GM12878 (cell line): Measurements from ENCODE around the gene GABPB2. TPM values are rescaled to one million over a fixed set of nuclear protein-coding genes. Genes with fewer than 3 reads are reported as not detected.

ENCODE experiments used
- ATAC-seq: fragments of 200-7000 bp; cut with Tn5 transposase; 3 replicates; pipeline ENCODE4 v1.9.1; 2020; ENCODE audit warnings: mild to moderate bottlenecking, moderate library complexity
- BruUV-seq: library from RNA; stranded (reverse); fragments of 400-500 nt; replicated peaks from 2 replicates; lab custom pipeline; 2021; lab: Mats Ljungman, UMichigan
- CTCF ChIA-PET: fragments of 300-600 bp; sonication (Branson Sonifier 250); formaldehyde crosslinking; extraction: SDS; loops from one replicate; lab custom pipeline; 2021; ENCODE audit warnings: inconsistent platforms; lab: Yijun Ruan, JAX
- POLR2A ChIA-PET: fragments of 350-600 bp; formaldehyde crosslinking; extraction: SDS; loops from one replicate; lab custom pipeline; 2021; ENCODE audit warnings: inconsistent platforms; lab: Charles Lee
- RAD21 ChIA-PET: fragments of 300-600 bp; sonication (Branson Sonifier 250); formaldehyde crosslinking; loops from one replicate; lab custom pipeline; 2023; ENCODE audit warnings: antibody characterized with exemption; ENCODE audit not compliant: unreplicated experiment; lab: Charles Lee
- SMC1A ChIA-PET: fragments of 300-600 bp; sonication (Branson Sonifier 250); formaldehyde crosslinking; loops from one replicate; lab custom pipeline; 2023; ENCODE audit not compliant: unreplicated experiment, uncharacterized antibody; lab: Charles Lee
- DNase-seq: peaks from one replicate; pipeline ENCODE4 v3.0.0-alpha.2; 2011; ENCODE audit warnings: low read depth, low spot score
- FAIRE-seq: peaks from 3 replicates; lab custom pipeline; 2011; peaks lifted over from hg19 to GRCh38; lab: Jason Lieb, UNC
- H2AFZ ChIP-seq: 2 replicates; pipeline ENCODE4 v1.6.0; 2011; ENCODE audit warnings: low read depth, low read length, control low read depth; ENCODE audit not compliant: control insufficient read depth
- H3K27ac ChIP-seq: 2 replicates; pipeline ENCODE4 v1.5.1; 2011; ENCODE audit warnings: control low read depth; ENCODE audit not compliant: control insufficient read depth, insufficient read depth
- H3K27me3 ChIP-seq, 2 experiments: replicated peaks in 1 of 2; 2 replicates each; pipeline versions ENCODE4 v1.6.0 to v1.6.1; 2011; ENCODE audit warnings: low read length in 1 of 2; ENCODE audit not compliant: control insufficient read depth in 2 of 2, insufficient read depth in 2 of 2
- H3K36me3 ChIP-seq, 2 experiments: 2 replicates each; pipeline ENCODE4 v1.5.1; 2011; ENCODE audit warnings: low read length in 1 of 2; ENCODE audit not compliant: control insufficient read depth in 2 of 2, insufficient read depth in 2 of 2
- H3K4me1 ChIP-seq: 2 replicates; pipeline ENCODE4 v1.6.1; 2011; ENCODE audit warnings: mild to moderate bottlenecking, low read length, moderate library complexity, mixed read lengths; ENCODE audit not compliant: control insufficient read depth, insufficient read depth
- H3K4me2 ChIP-seq: 2 replicates; pipeline ENCODE4 v1.6.0; 2011; ENCODE audit warnings: control low read depth; ENCODE audit not compliant: control insufficient read depth, insufficient read depth
- H3K4me3 ChIP-seq: fragments of 200-600 bp; sonication (generic); 2 replicates; pipeline ENCODE4 v1.5.1; 2016
- H3K79me2 ChIP-seq: 2 replicates; pipeline ENCODE4 v1.6.0; 2011; ENCODE audit warnings: low read length; ENCODE audit not compliant: control insufficient read depth, insufficient read depth
- H3K9ac ChIP-seq: 2 replicates; pipeline ENCODE4 v1.8.0; 2011; ENCODE audit warnings: low read length, control low read depth, mixed read lengths; ENCODE audit not compliant: control insufficient read depth, insufficient read depth
- H3K9me3 ChIP-seq: replicated peaks from 3 replicates; pipeline ENCODE4 v1.5.1; 2011; ENCODE audit warnings: mild to moderate bottlenecking, low read length; ENCODE audit not compliant: control insufficient read depth, insufficient read depth
- H4K20me1 ChIP-seq: 2 replicates; pipeline ENCODE4 v1.6.0; 2011; ENCODE audit not compliant: control insufficient read depth, insufficient read depth
- HDGF ChIP-seq: fragments of 450-650 bp; IDR thresholded peaks from 2 replicates; pipeline ENCODE4 v1.6.1; 2016; ENCODE audit warnings: antibody characterized with exemption
- NRF1 ChIP-seq: conservative IDR thresholded peaks from 2 replicates; pipeline ENCODE4 v1.6.1; 2011; ENCODE audit warnings: mild to moderate bottlenecking, low read depth, low read length, improper control_type of control experiment
- WGBS: methylation state at CpG from one replicate; pipeline ENCODE4 v1.1.6; 2016; ENCODE audit warnings: low lambda C conversion rate; ENCODE audit not compliant: insufficient replicate concordance, insufficient coverage; ENCODE audit errors: missing lambda C conversion rate; 5-methylcytosine and 5-hydroxymethylcytosine counted together
- in situ Hi-C: fragments of 300-500 bp; cut with MboI; formaldehyde crosslinking; loops from 9 replicates; pipeline ENCODE4 v1.14.3; 2018; ENCODE audit warnings: mixed read lengths
- intact Hi-C: fragments of 100-400 bp; cut with micrococcal nuclease; formaldehyde crosslinking; loops from one replicate; pipeline ENCODE4 v1.14.2; 2022; ENCODE audit not compliant: unreplicated experiment
- polyA plus RNA-seq, 11 experiments: library from polyadenylated mRNA; depleted of rRNA in 4 of 11; unstranded in 6 of 11; stranded (reverse) in 5 of 11; fragments of >200 nt; fragmentation: Nextera tagmentation in 4 of 11; fragmentation: Illumina TruSeq in 1 of 11; extraction: Ambion mirVana in 4 of 11; extraction: Trizol in 1 of 11; gene quantifications; 1 replicate in 1 of 11; 2 replicates in 10 of 11; pipeline versions ENCODE4 v1.2.1 to v1.2.3, GENCODE V29; 2011 to 2016; ENCODE audit warnings: inconsistent platforms in 2 of 11, missing spikeins in 2 of 11, low read depth in 1 of 11
- total RNA-seq, 4 experiments: library from RNA; depleted of rRNA in 3 of 4; stranded (reverse); fragments of >200 nt in 3 of 4; fragmentation: Illumina TruSeq in 1 of 4; extraction: Trizol in 1 of 4; gene quantifications; 2 replicates each; pipeline versions ENCODE4 v1.2.1 to v1.2.3, GENCODE V29; 2013 to 2021
- TF ChIP-seq, protein P1 (sequence below): IDR thresholded peaks from 2 replicates; pipeline ENCODE4 v1.6.1; 2012; ENCODE audit warnings: mild to moderate bottlenecking, low read depth, low read length

GABPB2 gene
- total and polyA plus RNA-seq, 10 of the 15 experiments (the other 5 are each of a cell fraction or from before 2014, with no cell fraction given): 2.3 to 10.5 (median 6.9) TPM

DNA sequence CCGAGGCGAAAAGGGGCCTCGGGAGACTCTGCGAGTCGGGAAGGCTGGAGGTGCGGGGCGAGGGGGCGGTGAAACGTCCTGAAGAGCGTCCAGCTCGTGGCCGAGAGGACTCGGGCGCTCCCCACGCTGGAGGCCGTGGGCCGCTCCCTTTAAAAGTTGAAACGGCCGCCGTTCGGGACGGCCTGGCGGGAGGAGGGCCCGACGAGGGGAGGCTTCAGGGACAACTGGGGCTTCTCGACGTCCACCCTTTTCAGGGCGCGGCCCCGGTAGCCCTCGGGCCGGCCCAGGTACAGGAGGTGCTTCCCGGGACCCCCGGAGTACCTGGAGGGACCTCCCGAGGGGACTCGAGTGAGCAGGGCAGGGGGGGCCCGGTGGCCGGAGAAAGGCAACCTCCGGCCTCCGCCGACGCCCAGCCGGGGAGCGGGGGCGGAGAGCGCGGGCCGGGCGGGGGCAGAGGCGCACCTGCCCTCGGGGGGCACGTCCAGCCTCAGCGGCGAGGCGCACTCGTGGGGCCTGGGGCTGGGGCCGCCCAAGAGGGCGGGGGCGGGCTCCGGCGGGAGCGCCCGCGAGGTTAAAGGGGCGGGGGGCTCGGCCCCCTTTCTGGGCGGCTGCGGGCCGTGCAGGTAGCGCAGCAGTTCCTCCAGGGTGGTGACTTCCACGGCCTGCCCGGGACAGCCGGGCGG lies 61.9 kb downstream of the GABPB2 start:
- Histone ChIP-seq H3K36me3 (no peaks in the 10 kb centered on the region), H3K79me2 (no peaks in the 10 kb centered on the region), H4K20me1 (no peaks in the 10 kb centered on the region), H3K27ac (no peak overlapping the region), H3K4me1 (peaks cover 8% of the 10 kb centered on the region; the same call in 1 of the 2 replicates), H2AFZ (no peak overlapping the region), H3K9ac (no peak overlapping the region), H3K27me3 (no peaks in the 10 kb centered on the region), H3K4me3 (no peak overlapping the region), H3K4me2 (no peak overlapping the region), H3K9me3 (no peaks in the 10 kb centered on the region)
- ChIA-PET SMC1A (no interaction called here), RAD21 (no interaction called here), POLR2A (no interaction called here), CTCF (no interaction called here)
- no TSS peak for BruUV-seq
- no peak for DNase-seq
- FAIRE-seq: no peak
- no peak for ATAC-seq
- intact Hi-C loops (no loop called here), in situ Hi-C loops (no loop called here)
- 93% methylated on average over 36 of the region's 74 CpGs for WGBS
- TF ChIP-seq HDGF: no peak
- TF ChIP-seq NRF1: no peak
- TF ChIP-seq, protein P1, sequence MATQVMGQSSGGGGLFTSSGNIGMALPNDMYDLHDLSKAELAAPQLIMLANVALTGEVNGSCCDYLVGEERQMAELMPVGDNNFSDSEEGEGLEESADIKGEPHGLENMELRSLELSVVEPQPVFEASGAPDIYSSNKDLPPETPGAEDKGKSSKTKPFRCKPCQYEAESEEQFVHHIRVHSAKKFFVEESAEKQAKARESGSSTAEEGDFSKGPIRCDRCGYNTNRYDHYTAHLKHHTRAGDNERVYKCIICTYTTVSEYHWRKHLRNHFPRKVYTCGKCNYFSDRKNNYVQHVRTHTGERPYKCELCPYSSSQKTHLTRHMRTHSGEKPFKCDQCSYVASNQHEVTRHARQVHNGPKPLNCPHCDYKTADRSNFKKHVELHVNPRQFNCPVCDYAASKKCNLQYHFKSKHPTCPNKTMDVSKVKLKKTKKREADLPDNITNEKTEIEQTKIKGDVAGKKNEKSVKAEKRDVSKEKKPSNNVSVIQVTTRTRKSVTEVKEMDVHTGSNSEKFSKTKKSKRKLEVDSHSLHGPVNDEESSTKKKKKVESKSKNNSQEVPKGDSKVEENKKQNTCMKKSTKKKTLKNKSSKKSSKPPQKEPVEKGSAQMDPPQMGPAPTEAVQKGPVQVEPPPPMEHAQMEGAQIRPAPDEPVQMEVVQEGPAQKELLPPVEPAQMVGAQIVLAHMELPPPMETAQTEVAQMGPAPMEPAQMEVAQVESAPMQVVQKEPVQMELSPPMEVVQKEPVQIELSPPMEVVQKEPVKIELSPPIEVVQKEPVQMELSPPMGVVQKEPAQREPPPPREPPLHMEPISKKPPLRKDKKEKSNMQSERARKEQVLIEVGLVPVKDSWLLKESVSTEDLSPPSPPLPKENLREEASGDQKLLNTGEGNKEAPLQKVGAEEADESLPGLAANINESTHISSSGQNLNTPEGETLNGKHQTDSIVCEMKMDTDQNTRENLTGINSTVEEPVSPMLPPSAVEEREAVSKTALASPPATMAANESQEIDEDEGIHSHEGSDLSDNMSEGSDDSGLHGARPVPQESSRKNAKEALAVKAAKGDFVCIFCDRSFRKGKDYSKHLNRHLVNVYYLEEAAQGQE: no peak
